ENCODE measurements around the gene WDR75. TPM values are rescaled to one million over a fixed set of nuclear protein-coding genes. Genes with fewer than 3 reads are reported as not detected.

The WDR75 gene
- total and polyA plus RNA-seq, 2 donors (not counting 3 experiments of a cell fraction or from before 2014, with no cell fraction given) = 17.4 to 44.8 TPM

DNA sequence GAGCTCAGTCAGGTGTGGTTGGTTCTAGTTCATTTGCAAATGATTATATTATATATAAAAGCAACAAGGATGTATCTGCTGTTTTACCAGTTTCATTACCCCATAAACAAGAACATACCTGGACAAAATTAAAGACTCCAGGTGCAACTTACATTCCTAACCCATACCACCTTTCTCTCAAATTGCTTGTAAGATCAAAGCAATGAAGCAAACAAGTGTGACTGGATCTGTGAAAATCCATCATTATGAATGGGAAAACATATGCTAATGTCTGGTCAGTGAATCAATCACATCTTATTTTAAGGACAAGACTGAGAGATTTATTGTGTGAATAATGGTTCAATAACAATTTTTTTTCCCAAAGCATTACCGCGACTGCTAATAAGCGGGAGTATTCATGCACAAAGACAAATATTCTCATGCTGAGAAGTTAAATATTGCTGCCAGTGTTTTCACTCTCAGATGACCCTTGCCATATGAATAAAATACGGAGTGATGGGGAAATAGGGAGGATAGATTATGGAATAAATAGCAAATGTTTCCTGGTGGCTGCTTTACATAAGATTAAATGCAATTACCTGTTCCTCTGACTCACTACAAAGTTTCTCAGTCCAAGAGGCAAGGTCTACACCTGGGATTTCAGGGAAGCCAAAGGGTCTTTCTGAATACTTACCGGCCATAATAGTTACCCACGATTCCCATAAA is 59.3 kb downstream of the WDR75 start:
- no peaks in the 10 kb centered on the region for H4K20me1 ChIP-seq (replicated peaks; ENCODE audit: control insufficient read depth, extremely low read depth, insufficient read depth, low read length)
- H3K9me3 ChIP-seq (replicated peaks; ENCODE audit: control insufficient read depth, insufficient read depth, low read length) = no peaks in the 10 kb centered on the region
- dilution Hi-C loops (cut with MboI; ENCODE audit: extremely low pct_ligation_motif_present, low sequenced_read_pairs) (no loop called here), intact Hi-C loops (cut with micrococcal nuclease) (no loop called here)
- TF ChIP-seq JUN (IDR thresholded peaks at IDR 0.05; ENCODE audit: borderline replicate concordance, insufficient read depth, insufficient read length, low read depth) (no peak), POLR2A (IDR thresholded peaks at IDR 0.05; ENCODE audit: low read depth, low read length) (no peak), GATA2 (IDR thresholded peaks at IDR 0.05; ENCODE audit: insufficient read depth, insufficient read length, low read depth, low read length) (no peak), FOS (IDR thresholded peaks at IDR 0.05; ENCODE audit: borderline replicate concordance, insufficient read depth, low read length) (no peak), EZH2 (IDR thresholded peaks at IDR 0.05; ENCODE audit: borderline replicate concordance, low read depth, low read length, severe bottlenecking) (no peak), POLR2AphosphoS5 (IDR thresholded peaks at IDR 0.05; ENCODE audit: insufficient read depth, low read depth, low read length) (no peak), MYC (IDR thresholded peaks at IDR 0.05; ENCODE audit: low read depth, low read length) (no peak)
- TF ChIP-seq, protein P1, sequence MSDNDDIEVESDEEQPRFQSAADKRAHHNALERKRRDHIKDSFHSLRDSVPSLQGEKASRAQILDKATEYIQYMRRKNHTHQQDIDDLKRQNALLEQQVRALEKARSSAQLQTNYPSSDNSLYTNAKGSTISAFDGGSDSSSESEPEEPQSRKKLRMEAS (IDR thresholded peaks at IDR 0.05; ENCODE audit: insufficient read depth, insufficient read length) = no peak
- TF ChIP-seq, protein P2, sequence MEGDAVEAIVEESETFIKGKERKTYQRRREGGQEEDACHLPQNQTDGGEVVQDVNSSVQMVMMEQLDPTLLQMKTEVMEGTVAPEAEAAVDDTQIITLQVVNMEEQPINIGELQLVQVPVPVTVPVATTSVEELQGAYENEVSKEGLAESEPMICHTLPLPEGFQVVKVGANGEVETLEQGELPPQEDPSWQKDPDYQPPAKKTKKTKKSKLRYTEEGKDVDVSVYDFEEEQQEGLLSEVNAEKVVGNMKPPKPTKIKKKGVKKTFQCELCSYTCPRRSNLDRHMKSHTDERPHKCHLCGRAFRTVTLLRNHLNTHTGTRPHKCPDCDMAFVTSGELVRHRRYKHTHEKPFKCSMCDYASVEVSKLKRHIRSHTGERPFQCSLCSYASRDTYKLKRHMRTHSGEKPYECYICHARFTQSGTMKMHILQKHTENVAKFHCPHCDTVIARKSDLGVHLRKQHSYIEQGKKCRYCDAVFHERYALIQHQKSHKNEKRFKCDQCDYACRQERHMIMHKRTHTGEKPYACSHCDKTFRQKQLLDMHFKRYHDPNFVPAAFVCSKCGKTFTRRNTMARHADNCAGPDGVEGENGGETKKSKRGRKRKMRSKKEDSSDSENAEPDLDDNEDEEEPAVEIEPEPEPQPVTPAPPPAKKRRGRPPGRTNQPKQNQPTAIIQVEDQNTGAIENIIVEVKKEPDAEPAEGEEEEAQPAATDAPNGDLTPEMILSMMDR (IDR thresholded peaks at IDR 0.05; ENCODE audit: extremely low read depth in 1 of 2, insufficient read depth in 1 of 2, low read depth in 1 of 2, low read length in 2 of 2) = no peak
- H3K9ac ChIP-seq (replicated peaks; ENCODE audit: extremely low read depth, insufficient read depth, low read length) = no peak overlapping the region
- H2AFZ ChIP-seq (ENCODE audit: low read depth, low read length) = no peak overlapping the region
- H3K79me2 ChIP-seq (ENCODE audit: control insufficient read depth, insufficient read depth, low read length) = no peaks in the 10 kb centered on the region
- no peak overlapping the region for H3K27ac ChIP-seq (ENCODE audit: insufficient read depth, low read depth, low read length)
- H3K4me1 ChIP-seq (ENCODE audit: control insufficient read depth, extremely low read depth, insufficient read depth, low read length) = no peaks in the 10 kb centered on the region
- POLR2A ChIA-PET = no interaction called here
- no peaks in the 10 kb centered on the region for H3K9me1 ChIP-seq (replicated peaks; ENCODE audit: control insufficient read depth, extremely low read depth, insufficient read depth, low read length)
- DNase-seq (ENCODE audit: low read depth, low spot score) (peak; percentile 4), FAIRE-seq (no peak)
- no TSS peak for BruUV-seq (replicated peaks)
- no peaks in the 10 kb centered on the region for H3K27me3 ChIP-seq (ENCODE audit: control insufficient read depth in 2 of 2, insufficient read depth in 2 of 2, low read length in 2 of 2)
- no peaks in the 10 kb centered on the region for H3K36me3 ChIP-seq (ENCODE audit: control insufficient read depth in 2 of 2, extremely low read depth in 1 of 2, insufficient read depth in 2 of 2, low read length in 2 of 2)
- no peak overlapping the region for H3K4me3 ChIP-seq (replicated peaks in 1 of 3; ENCODE audit: insufficient read depth in 1 of 3, low read depth in 1 of 3, low read length in 3 of 3)
- CTCF ChIA-PET = interaction anchor here (0.7 kb wide), 1 partner anchor 132 kb away, joined by 3 read pairs; no protein-coding TSS in a partner anchor
- no peak overlapping the region for H3K4me2 ChIP-seq (ENCODE audit: insufficient read depth, low read length)

All from endothelial cell of umbilical vein (primary cell).